A673 (cell line): Measurements from ENCODE around the gene REEP6. TPM values are rescaled to one million over a fixed set of nuclear protein-coding genes. Genes with fewer than 3 reads are reported as not detected.

Experiments
- BruUV-seq: library from RNA; stranded (reverse); fragments of 400-500 nt; replicated peaks from 2 replicates; lab custom pipeline; 2021; lab: Mats Ljungman, UMichigan
- CTCF ChIA-PET: fragments of 300-600 bp; sonication (Branson Sonifier 250); formaldehyde crosslinking; loops from one replicate; lab custom pipeline; 2022; ENCODE audit warnings: antibody characterized with exemption; lab: Charles Lee
- POLR2A ChIA-PET: fragments of 300-600 bp; sonication (Branson Sonifier 250); formaldehyde crosslinking; loops from one replicate; lab custom pipeline; 2022; ENCODE audit warnings: antibody characterized with exemption; ENCODE audit not compliant: low non-redundant PET; lab: Charles Lee
- DNase-seq: peaks from one replicate; pipeline ENCODE4 v3.0.0-alpha.2; 2015; ENCODE audit warnings: low spot score
- H3K27ac ChIP-seq: fragments of 200-600 bp; sonication (generic); 2 replicates; pipeline ENCODE4 v1.5.1; 2016; ENCODE audit warnings: mixed run types, low read depth, mild to moderate bottlenecking, mixed read lengths, antibody characterized with exemption, low read length; ENCODE audit not compliant: poor library complexity, severe bottlenecking
- H3K27me3 ChIP-seq: fragments of 200-600 bp; sonication (generic); replicated peaks from 2 replicates; pipeline ENCODE4 v1.6.1; 2017; ENCODE audit warnings: mixed run types, low read depth, mild to moderate bottlenecking, mixed read lengths, antibody characterized with exemption, low read length; ENCODE audit not compliant: insufficient read depth, poor library complexity
- H3K36me3 ChIP-seq: fragments of 200-600 bp; sonication (generic); 2 replicates; pipeline ENCODE4 v1.6.1; 2016; ENCODE audit warnings: mixed run types, mild to moderate bottlenecking, mixed read lengths, antibody characterized with exemption, low read length; ENCODE audit not compliant: insufficient read depth, poor library complexity, severe bottlenecking
- H3K4me1 ChIP-seq: fragments of 200-600 bp; sonication (generic); 2 replicates; pipeline ENCODE4 v1.6.1; 2017; ENCODE audit warnings: mixed run types, mild to moderate bottlenecking, mixed read lengths, antibody characterized with exemption, low read length; ENCODE audit not compliant: insufficient read depth, poor library complexity, severe bottlenecking
- H3K4me3 ChIP-seq: fragments of 200-600 bp; sonication (generic); 2 replicates; pipeline ENCODE4 v1.5.1; 2016; ENCODE audit warnings: low read depth, mixed run types, mild to moderate bottlenecking, mixed read lengths, low read length; ENCODE audit not compliant: poor library complexity, severe bottlenecking
- H3K9me3 ChIP-seq: fragments of 200-600 bp; sonication (generic); 2 replicates; pipeline ENCODE4 v1.6.1; 2016; ENCODE audit warnings: mixed run types, low read depth, mild to moderate bottlenecking, mixed read lengths, antibody characterized with exemption, low read length; ENCODE audit not compliant: poor library complexity, severe bottlenecking
- CTCF ChIP-seq: fragments of 300-800, 200-600 bp; sonication (generic); conservative IDR thresholded peaks from 2 replicates; pipeline ENCODE4 v1.5.1; 2017; ENCODE audit warnings: low read depth, mild to moderate bottlenecking, antibody characterized with exemption, low read length, moderate library complexity, mixed read lengths
- EZH2 ChIP-seq: fragments of 200-600 bp; sonication (generic); IDR thresholded peaks from 2 replicates; pipeline ENCODE4 v1.6.1; 2017; ENCODE audit warnings: borderline replicate concordance, low read depth, mild to moderate bottlenecking, mixed read lengths, antibody characterized with exemption, low read length; ENCODE audit not compliant: poor library complexity, severe bottlenecking
- intact Hi-C: fragments of 100-400 bp; cut with micrococcal nuclease; formaldehyde crosslinking; loops from one replicate; pipeline ENCODE4 v1.10.0; 2022; ENCODE audit not compliant: unreplicated experiment
- total RNA-seq: library from RNA; stranded (reverse); gene quantifications from 2 replicates; pipeline ENCODE4 v1.2.3, GENCODE V29; 2021

The REEP6 gene
- total RNA-seq, 1 experiment from 2014 or later = 4.7 TPM

GRCh38 chr19:1501200-1501595, 10.2 kb downstream of the REEP6 start:
- TF ChIP-seq CTCF = no peak
- TF ChIP-seq EZH2 = no peak
- BruUV-seq = no TSS peak
- H3K4me3 ChIP-seq = no peak overlapping the region
- ChIA-PET POLR2A (no interaction called here), CTCF (no interaction called here)
- H3K4me1 ChIP-seq = peaks cover 15% of the 10 kb centered on the region
- no peaks in the 10 kb centered on the region for H3K27me3 ChIP-seq
- no peak for DNase-seq
- H3K27ac ChIP-seq = no peak overlapping the region
- intact Hi-C loops = no loop called here
- H3K36me3 ChIP-seq = no peaks in the 10 kb centered on the region
- H3K9me3 ChIP-seq = no peaks in the 10 kb centered on the region

GRCh38 chr19:1502433-1503088, 11.6 kb downstream of the REEP6 start:
- POLR2A ChIA-PET = no interaction called here
- H3K36me3 ChIP-seq = no peaks in the 10 kb centered on the region
- peaks cover 18% of the 10 kb centered on the region for H3K4me1 ChIP-seq
- H3K4me3 ChIP-seq = peak overlapping the region; percentile 40
- no peaks in the 10 kb centered on the region for H3K27me3 ChIP-seq
- no peak overlapping the region for H3K27ac ChIP-seq
- no peak for TF ChIP-seq EZH2
- TF ChIP-seq CTCF = no peak
- H3K9me3 ChIP-seq = no peaks in the 10 kb centered on the region
- intact Hi-C loops = no loop called here
- no peak for DNase-seq
- CTCF ChIA-PET = interaction anchor here (0.7 kb wide), 1 partner anchor 320 kb away, joined by 5 read pairs; no protein-coding TSS in a partner anchor
- BruUV-seq = no TSS peak

GRCh38 chr19:1503089-1503924, 12.3 kb downstream of the REEP6 start:
- DNase-seq = peak; percentile 84
- Histone ChIP-seq H3K36me3 (no peaks in the 10 kb centered on the region), H3K4me1 (peaks cover 18% of the 10 kb centered on the region), H3K9me3 (no peaks in the 10 kb centered on the region), H3K27me3 (no peaks in the 10 kb centered on the region), H3K4me3 (peak overlapping the region; percentile 40), H3K27ac (peak overlapping the region; percentile 41)
- TF ChIP-seq EZH2 (no peak), CTCF (peak; percentile 93)
- intact Hi-C loops = no loop called here
- BruUV-seq = no TSS peak
- POLR2A ChIA-PET = no interaction called here
- CTCF ChIA-PET = interaction anchor here (0.7 kb wide), 1 partner anchor 319 kb away, joined by 5 read pairs; no protein-coding TSS in a partner anchor
